OCI-M2 (cell line): ENCODE data around the gene EN1.

Experiments
- DNase-seq: peaks from one replicate; lab custom pipeline; 2025; ENCODE audit not compliant: unreplicated experiment; lab: John Stamatoyannopoulos, UW

The EN1 gene

DNA sequence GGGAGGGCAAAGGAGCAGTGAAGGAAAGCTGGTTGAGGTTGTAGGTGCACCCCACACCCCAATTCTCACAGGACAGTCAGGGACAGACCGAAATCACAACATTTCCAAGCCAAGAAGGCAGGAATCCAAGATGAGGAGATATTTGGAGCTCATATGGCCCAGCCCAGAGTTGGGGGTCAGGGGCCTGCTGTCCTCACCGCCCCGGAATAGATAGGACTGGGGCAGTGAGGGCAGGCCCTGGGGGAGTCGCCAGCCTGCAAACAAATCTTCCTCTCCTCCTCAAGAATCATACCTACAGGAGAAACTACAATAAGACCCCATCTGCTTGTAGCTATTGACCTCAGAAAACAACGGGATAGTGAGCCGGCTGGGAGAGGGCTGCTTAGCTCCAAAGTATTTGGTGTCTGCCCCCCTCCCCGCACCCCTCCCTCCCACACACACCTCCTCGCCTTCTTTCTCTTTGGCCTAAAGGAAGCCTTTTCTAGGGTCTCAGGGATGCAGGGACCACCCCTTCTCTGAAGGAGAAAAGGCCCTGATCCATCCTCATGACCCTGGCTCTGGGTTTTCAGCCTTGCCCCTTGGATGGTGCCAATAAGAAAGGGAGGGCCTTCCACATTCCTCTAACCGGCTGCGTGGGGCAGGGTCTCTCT, 3.8 kb downstream of the EN1 start:
- DNase-seq = no peak

DNA sequence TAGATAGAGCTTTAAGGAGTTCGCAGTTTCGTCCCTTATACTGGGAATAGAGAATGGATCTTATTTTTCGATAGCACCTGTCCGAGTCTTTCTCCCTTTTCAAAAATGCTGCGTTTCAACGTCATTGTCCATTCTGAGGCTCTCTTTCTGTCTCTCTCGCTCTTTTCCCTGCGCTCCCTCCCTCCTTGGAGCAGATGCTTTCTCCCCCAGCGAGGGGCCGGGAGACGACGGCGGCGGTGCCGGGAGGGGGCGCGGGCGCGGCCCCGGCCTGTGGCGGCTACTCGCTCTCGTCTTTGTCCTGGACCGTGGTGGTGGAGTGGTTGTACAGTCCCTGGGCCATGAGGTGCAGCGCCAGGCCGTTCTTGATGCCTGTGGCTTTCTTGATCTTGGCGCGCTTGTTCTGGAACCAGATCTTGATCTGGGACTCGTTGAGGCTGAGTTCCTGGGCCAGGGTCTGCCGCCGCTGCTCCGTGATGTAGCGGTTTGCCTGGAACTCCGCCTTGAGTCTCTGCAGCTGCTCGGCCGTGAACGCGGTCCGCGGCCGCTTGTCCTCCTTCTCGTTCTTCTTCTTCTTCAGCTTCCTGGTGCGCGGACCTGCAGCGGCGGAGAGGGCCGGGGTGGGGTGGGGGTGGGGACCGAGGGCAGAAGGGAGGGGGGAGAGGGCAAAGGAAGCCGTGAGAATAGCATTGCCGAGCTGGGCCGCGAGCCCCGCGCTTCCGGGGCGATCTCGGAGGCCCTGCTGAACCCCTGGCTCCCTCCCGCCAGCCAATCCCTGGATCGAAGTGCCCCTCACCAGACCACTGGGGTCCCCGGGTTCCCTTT, 4.6 kb downstream of the EN1 start:
- no peak for DNase-seq

GRCh38 chr2:118841828-118842461, 5.5 kb downstream of the EN1 start:
- DNase-seq = no peak

DNA sequence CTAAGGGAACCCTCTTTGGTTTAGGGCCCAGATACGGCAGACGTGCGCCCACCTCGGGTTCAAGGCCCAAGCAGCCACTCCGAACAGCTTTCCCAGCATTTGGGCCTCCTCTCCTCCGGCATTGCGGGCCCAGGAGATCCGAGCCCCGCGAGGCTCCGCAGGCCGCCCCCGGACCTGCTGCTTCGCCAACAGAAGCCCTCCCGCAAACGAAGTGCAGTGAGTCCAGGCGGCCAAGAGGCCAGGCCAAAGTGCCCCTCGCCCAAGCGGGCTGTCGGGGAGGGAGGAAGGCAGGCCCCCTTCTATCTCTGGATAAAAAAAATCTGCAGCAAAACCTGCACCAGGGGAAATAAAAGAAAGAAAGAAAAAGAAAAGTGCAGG, 6.0 kb downstream of the EN1 start:
- no peak for DNase-seq

DNA sequence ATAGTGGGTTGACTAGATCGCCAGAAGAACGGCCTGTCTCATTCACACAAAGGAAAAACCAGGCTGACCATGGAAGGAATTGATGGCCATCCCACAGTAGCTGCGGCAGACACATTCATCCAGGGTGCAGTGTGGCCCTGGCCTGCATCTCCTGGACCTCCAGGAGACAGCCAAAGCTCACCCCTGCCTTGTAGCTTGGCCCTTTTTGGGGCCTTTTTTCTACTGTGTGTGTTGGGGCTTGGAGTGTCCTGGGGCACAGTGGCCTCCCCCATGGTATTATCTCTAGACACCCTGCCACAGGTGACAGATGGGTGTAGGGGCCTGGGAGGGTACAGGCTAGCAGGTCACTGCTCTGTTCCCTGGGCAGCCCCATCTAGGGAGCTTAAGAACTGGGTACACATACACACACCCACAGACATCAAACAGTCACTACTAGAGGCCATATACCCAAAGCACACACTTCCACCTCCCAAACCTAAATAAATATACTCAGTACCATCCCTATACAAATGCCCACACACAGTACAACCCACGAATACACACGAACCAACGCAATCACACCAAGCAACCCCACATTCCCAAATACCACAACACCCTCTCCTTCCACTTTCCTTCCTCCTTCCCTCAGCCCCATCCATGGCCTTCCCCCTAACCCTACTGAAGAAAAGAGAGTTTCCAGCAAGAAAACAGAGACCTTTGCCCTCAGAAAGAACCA, 8.6 kb downstream of the EN1 start:
- no peak for DNase-seq

- no peak for DNase-seq
Measured at GRCh38 chr2:118837621-118838020, 9.8 kb downstream of the EN1 start.

GRCh38 chr2:118837067-118837466, 10.4 kb downstream of the EN1 start:
- DNase-seq = no peak

GRCh38 chr2:118836411-118836930, 11.0 kb downstream of the EN1 start:
- DNase-seq = no peak

DNA sequence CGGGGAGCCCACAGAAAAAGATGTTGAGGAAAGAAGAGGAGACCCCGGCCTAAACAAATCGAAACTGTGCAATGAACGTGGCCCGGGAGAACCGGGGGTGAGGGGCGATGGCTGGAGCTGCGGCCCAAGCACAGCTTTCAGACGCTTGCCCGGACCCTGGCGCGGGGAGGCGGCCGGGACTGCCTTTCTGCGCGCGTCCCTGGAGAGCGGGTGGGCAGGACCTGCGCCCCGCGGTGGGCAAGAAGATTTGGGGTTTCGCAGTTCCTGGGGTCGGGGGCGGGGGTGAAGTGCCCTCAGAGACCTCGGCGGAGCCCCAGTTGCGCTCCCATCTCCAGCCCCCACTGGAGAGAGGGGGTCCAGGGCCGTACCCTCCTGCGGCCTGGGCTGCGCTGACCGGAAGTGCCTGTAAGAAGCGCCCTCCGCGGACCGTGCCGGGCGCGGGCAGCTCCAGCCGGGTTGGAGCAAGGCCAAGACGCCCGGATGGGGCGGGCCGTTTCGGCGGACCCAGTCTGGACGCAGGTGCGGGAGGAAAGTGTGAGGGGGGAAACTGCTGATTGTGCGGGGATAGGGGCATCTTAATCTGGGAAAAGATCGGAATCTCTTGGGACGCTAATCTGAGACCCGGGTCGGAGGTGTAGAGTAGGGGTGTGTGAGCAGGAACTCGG, 11.6 kb downstream of the EN1 start:
- DNase-seq = no peak

DNA sequence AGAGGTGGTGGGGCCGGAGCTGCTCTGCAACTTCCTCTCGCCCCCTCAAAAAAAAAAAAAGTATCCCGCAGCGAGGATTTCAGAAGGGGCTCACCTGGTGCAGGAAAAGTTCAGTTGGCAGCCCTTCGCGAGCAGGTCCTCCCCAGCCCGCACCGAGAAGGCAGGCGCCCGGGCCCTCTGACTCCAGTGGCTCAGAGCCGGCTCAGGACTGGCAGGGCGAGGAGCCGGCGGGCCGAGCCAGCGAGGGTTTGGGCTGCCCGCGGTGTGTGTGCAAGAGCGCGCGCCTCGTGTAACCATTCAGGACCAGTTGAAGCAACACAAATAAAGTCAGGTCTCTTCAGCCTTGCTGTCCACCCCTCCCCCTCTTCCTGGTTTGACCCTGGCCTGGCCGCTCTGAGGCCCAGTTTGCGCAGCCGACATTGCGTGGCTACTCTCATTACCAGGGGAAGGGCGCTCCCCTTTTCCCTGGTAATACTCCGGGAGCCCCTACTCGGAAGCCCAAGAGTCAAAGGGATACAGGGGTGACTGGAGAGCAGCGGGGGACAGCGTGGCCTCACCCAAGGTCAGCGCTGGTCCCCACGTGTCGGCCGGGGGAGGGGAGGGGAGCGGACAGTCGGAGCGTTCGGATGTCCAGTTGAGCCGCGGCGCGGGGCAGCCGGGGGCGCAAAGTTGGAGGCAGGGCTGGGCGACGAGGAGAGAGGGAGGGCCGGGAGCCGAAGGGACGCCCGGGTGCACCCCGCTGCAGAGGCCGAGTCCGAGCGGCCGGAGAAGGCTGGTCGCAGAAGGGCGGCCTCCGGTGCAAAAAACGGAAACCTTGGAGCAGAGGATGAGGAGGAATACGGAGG, 12.3 kb downstream of the EN1 start:
- DNase-seq = no peak

DNA sequence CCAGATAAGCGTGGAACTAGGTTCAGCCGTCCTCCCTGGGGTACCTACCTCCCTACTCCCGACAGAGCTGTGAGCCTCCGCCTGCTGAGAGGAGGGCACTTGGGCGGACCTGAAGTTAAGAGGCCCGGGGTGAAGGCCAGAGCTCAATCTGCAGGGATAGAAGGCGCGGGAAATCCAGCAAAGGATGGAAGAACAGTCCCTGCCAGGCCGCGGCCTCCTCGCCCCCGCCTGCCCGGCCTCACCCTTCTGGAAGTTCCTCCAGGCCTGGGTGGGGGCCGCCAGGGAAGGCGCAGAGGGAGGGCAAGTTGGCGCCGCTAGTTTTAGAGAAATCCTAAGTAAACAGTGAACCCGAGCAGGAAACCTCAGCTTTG, 13.0 kb downstream of the EN1 start:
- no peak for DNase-seq

DNA sequence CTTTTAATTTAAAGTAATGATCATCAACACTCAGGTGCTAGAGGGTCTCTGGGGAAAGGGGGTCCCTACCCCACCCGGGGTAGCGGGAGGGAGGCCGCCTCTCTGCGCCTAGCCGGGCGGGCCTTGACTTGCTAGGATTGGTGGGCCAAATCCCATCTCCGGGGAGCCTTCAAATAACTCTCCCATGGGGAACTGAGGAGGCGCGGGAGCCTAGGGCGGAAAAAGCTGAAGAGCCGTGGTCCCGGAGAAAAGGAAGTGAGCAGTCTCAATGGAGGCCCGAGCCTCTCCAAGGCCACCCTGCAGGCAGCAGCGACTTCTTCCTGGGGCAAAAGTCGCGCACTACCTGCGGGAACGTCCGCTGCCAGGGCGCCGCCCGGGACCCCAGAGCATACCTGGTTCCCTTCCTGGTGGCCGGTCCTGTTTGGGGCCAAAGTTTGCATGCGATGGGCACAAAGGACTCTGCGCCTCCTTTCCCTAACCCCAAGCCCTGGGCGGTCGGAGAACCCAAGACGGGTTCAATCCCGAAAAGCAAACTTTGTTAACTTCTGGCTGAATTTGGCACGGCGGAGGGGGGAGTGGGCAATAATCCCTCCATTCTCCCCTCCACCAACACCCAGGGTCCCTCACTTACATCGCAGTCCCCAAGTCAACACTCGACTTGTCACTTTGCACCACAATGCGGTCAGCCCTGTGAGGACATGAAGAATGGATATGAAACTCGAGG, 13.6 kb downstream of the EN1 start:
- DNase-seq = no peak

- DNase-seq = no peak
Measured at GRCh38 chr2:118832791-118833715, 14.4 kb downstream of the EN1 start.

DNA sequence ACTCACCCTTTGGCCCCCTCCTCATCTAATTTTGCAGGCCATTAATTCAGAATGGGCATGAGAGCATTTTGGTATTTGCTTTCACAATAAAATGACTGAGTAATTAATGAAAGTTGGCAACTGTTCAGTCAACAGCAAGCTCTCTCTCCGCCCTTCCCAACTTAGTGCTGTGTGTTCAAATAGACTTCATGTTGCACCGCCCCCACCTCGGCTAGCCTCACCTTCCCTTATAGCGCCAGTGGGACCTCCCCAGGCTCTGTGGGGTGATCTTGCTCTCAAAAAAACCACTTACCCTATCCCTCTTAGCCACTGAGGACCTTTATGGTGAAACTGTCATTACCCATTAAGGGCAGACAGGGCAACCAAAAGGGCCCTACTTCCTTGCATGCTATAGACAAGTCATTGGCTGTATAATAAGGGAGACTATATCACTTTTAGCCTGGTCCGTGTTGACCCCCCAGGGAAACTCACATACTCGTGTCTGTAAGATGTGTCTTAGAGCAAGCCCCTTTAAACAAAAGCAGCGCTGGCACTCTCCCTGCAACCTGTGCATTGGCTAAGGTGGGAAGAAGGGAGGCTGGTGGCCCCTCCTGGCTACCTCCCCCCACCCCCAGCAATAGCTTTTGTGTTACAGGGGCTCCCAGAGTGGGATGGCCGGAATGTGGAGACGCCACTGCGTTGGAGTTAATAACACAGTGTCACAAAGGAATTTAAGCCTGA, 15.2 kb downstream of the EN1 start:
- DNase-seq = no peak

DNA sequence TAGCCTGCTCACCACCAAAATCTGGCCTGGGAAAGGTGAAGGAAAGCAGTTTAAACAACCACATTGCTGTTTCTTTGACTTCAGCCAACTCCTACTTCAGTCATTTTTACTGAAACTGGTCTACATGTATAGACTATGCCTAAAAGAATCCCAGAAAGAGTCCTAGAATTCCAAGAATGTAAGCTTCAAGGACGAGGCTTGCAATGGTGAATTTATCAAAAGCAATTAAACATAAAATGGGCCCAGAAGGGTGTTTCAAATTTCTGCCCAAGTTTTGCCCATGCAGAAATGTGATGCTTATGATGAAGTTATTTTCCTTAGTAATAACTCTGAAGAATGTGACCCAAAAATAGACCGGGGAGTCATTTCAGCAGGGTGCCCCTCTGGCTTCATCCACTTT, 16.6 kb downstream of the EN1 start:
- DNase-seq = no peak

GRCh38 chr2:118830118-118830517, 17.3 kb downstream of the EN1 start:
- DNase-seq = no peak

GRCh38 chr2:118826093-118826492, 21.4 kb downstream of the EN1 start:
- DNase-seq = no peak

DNA sequence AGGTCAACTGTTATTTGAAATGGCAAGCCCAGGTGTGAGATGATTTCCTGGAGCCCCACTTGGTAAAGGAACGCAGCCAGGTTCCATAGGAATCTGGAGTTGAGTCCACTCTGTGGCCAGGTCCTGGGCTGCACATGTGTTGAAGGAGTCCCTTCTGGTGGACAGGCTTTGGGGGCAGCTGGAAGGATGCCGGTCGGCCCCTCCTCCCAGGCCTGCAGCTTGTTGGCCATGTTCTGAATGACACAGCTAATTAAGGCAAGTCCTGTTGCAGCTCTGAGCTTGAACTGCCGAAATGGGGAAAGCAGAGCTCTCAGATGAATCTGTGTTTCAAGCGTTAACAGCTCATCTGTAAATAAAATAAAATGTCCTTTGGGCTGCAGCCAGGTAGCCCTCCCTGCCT, 23.8 kb downstream of the EN1 start:
- no peak for DNase-seq
